Measurements from ENCODE around the gene DYRK1B.
"Not testable (repeated sequence)": the region's sequence is repeated elsewhere in the genome, so short reads cannot be mapped to it uniquely, and the experiment has no call there.

Gene DYRK1B

DNA sequence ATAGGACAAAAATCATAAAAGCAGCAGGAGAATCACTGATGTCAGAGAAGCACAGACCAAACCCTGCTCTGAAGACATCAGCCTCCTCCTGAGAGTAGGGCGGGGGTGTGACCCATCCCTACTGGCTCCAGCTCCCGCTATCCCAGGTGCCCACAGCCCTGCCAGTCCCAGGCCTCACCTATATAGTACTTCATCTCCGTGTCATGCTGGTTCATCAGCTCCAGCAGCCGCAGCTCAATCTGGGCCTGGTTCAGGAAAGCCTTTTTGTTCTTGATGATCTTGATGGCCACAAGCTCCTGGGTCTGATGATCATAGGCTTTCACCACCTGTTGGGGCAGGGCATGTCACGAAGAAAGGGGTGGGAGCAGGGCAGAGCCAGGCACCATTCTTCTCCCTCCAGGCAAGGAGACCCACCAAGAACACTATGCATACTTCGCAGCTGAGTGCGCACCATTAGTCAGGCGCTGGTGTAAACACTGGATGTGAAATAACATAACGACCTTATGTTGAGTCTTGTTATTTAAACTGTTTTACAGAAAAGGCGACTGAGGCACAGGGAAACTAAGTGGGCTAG lies 4.2 kb downstream of the DYRK1B start:
- DNase-seq: no peak

DNA sequence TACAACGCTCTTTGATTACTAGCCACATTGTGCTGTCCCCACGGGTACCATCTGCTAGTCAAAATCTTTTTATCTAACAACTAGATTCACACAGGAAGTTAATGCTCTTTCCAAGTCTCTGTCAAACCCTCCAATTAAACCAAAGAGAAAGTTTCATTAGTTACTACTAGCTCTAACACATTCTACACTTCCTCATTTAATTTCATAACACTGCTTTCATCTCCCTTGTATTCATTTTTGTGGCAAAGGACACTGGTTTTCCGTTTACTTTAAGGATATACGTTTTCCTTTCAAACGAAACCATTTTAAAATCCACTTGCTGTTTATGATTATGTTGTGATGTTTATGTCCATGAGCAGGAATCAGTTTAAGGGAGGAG lies 5.3 kb downstream of the DYRK1B start:
- DNase-seq: no peak

DNA sequence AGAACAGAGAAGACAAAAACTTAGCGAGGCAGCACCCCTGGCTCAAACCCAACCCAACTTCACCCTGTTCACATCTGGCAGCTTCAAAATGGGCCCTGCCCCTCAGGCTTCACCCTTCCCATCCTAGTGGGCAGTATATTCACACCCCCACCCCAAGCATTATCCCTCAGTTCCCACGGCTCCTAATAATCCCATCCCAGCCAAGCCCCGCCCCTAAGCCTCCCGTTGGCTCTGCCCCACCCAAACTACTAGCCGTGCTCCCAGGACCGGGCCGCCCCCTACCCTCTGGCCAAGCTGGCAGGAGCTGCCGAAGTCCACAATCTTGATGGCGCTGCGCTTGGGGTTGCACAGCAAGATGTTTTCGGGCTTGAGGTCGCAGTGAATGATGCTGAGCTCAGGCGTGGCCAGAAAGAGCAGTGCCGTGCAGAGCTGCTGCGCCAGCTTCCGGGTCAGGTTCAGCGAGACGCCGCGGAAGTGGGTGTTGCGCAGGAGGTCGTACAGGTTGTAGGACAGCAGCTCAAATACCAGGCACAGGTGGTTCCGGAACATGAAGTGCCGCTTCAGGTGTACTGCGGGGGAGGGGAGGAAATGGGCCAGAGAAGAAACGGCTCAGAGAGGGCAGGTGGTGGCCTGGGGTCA lies 5.8 kb downstream of the DYRK1B start:
- no peak for DNase-seq

DNA sequence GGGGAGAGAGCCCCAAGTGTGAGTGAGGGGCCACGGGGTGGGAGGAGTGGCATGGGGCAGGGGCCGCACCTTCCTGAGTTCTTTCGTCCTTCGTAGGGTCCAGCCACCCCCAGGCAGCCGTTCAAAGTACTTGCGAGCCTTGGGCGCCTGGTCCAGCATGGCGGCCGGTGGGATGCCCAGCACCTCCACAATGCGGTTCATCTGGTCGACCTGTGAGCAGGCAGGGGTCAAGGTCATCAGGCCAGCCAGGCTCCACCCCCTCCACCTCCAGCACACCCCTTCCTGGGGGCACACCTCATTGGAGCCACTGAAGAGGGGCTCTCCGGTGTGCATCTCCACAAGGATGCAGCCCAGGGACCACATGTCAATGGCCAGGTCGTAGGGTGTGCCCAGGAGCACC lies 6.7 kb downstream of the DYRK1B start:
- no peak for DNase-seq

DNA sequence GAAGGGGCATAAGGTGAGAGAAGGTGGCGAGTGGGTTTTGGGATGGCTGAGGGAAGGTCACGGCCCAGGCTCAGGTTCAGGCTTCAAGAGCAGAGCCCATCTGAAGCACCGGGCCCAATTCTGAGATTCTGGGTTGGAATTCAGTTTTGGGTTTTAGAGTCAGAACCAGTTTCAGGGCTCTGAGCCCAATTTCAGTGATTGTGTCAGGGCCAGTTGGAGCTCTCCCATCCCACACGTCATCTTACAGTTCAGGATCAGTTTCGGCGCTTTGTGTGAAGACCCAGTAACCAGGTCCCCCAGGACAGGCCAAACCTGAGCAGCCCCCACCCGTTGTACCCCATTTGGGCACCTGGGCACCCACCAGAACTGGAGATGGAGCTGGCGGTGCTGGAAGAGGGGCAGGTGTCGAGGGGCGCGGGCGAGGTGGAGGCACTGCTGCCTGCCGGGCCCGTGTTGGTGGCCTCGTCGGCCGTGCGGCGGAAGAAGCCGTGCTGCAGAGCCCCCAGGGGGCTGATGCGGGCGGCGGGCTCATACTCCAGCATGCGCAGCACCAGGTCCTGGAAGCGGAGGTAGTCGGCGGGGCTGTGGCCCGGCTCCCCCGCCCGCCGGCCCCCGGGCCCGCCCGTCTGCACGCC lies 7.5 kb downstream of the DYRK1B start:
- DNase-seq: no peak

DNA sequence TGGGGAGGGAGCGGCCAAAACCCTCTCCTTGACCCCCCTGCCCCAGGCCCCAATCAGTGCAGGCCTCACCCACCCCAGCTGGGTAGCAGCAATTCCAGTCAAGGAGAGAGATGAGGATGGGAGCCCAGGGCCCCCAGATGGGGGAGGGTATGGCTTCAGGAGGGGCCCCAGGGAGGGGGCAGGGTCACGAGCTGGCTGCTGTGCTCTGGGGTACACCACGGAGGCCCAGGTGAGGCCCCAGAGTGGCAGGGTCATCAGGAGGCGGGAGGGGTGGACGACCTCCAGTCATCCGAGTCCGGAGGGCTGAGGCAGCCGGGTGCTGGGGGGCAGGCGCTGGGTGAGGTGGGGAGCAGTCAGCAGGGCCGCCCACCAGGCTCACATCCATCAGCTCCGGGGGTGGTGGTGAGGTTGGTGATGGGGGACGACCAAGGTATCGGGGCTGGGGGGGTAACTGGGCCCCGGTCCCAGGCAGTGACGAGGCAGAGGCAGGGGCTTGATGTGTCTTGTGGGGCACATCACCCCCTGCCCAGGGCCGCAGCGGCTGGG lies 8.4 kb downstream of the DYRK1B start:
- DNase-seq: no peak

DNA sequence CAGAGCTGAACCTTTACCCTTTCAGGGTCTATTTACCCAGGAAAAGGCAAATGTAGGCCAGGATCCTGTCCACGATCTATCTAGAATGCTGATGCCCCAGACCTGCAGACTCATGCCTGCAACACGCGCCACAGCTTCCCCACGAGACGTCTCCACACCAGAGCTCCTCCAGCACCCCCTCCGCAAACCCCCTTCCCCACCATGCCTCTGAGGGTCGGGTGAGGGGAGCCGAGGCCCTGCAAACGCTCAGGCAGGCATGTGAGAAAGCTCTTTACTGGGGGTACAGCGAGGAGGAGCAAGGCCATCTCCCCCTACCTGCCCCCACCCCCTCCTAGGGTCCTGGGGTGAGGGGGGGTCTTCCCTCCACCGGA lies 8.9 kb downstream of the DYRK1B start:
- no peak for DNase-seq

DNA sequence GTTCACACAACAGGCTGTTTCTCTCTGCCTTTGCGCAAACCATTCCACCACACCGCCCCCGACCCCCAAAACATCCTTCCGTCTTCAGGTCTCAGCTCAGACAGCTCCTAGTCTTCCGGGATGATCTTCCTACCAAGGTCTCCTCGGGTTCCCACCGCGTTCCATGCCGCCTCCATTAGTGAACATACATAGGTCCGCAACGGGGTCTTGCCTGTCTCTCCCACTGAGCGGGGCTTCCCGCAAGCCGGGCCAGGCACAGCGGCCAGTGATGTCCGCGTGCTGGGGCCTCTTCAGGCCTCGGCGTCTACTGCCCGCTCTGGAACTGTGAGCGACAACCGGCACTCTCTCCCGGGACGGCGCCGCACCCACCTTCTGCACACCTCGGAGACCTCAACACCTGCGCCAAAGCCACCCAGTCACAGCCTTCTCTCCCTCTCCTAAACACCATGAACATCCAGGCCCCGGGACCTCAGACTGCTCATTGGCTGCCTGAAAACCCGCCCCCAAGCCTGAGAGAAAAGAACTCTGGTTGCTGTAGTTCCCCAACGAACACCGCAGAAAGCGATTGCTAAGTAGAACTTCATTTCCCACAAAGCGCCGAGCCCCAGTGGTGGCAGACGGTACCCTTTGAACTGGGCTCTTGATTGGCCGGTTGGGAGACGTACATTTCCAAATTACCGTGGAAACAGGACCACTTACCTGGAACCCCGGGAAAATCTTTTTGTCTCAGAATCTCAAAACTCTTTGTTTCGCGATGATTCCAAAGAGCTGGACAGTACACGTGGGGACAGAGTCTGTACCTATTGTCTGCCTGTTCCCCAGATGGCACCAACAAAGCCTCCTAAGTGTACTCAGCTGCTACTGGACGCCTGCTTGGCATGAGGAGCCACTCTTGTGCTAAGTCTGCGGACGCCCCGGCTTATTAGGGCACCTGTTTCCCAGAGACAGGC lies 9.5 kb downstream of the DYRK1B start:
- DNase-seq: peak; percentile 35 to 97 (median 86)

DNA sequence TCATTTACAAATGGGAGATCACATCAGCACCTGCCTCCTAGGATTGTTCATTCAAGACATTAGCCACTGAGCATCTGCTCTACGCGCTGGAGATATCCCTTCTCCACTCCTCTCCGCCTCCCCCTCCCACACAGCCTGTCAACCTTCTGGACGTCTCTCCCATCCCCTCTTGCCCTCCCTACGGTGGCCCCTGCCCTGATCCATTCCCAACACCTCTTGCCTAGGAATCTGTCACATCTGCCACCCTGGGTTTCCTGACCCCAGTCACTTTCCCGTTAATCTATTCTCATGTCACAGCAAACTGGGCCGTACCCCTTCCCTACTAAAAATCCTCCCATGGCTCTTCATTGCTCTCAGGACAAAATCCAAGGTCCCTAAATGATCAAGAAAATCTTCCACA lies 10.3 kb downstream of the DYRK1B start:
- no peak for DNase-seq

DNA sequence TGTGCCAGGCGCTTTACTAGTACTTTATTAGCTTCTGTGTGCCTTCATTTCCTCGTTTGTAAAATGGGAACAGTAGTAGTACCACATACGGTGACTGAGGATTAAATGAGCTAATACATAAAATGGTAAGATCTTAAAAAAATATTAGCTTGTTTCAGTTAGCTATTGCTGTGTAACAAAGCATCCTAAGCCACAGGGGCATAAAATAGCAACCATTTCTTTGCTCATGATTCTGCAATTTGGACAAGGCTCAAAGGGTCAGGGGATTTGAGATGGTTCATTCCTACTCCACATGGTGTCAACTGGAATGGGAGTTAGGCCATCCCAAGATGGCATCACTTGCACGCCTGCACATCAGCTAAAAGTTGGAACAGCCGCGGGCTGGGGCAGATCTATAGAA lies 13.3 kb downstream of the DYRK1B start:
- no peak for DNase-seq

DNA sequence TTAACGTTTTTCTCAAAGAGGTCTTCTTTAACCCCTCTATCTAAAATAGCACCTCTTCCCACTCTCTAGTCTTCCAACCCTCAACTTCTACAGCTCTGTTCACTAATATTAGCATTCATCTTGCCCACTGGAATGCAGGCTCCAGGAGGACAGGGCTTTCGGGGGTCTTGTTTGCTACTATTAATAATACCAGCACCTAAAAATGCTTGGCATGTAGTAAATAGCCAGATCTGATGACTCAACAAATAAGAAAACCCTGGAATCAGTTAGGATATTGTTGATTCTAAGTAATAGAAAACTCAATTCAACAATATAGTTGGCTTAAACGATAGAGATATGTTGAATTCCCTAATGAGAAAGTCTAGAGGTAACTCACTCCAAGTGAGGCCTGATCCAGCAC lies 14.2 kb downstream of the DYRK1B start:
- DNase-seq: no peak

DNA sequence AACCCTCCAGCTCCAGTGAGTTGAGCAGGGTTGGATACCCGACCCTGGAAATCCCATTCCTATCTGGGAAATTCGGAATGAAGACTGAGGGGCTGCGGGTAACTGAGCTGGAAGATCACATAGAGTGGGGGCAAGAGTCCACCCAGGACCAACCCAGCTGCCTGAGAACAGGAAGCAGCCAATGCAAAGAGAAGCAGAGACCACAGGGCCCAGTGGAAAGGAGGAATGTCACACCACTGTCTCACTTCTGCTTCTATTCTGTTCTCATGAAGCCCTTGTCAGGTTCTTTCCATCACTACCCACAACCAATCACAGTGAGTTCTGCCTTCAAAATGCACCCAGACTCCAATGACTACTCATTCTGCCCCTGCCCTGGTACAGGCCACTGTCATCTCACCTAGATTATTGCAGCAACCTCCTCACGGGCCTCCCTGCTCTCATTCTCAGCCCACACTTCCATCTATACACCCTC lies 15.3 kb downstream of the DYRK1B start:
- no peak for DNase-seq

DNA sequence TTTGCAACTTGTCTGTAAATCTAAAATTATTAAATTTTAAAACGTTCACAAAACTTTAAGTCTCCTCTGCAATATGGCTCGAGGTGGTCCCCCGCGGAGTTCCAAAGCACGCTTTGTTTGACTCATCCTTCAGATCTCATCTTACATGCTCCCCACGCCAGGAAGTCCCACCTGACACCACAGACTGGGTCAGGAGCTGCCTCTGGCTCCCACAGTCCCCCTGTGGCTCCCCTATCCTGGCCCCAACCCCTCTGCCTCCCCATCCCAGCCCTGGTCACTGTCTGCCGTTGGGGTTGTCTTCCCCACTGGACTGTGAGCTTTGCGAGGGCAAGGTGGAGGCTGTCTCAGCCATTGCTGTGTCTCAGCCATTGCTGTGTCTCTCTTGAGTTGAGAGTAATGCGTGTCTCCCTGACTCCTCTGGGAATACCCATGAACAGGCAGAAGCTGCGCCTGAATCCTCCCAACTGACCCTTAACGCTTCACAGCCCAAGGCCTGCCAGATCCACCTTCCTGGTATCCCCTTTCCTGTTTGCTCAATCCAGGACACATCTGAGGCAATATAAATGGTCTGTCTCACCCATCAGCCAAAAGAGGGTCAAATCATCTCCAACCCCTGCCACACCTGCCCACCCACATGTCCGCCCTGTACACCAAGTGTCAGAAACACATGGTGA lies 15.9 kb downstream of the DYRK1B start:
- no peak for DNase-seq

DNA sequence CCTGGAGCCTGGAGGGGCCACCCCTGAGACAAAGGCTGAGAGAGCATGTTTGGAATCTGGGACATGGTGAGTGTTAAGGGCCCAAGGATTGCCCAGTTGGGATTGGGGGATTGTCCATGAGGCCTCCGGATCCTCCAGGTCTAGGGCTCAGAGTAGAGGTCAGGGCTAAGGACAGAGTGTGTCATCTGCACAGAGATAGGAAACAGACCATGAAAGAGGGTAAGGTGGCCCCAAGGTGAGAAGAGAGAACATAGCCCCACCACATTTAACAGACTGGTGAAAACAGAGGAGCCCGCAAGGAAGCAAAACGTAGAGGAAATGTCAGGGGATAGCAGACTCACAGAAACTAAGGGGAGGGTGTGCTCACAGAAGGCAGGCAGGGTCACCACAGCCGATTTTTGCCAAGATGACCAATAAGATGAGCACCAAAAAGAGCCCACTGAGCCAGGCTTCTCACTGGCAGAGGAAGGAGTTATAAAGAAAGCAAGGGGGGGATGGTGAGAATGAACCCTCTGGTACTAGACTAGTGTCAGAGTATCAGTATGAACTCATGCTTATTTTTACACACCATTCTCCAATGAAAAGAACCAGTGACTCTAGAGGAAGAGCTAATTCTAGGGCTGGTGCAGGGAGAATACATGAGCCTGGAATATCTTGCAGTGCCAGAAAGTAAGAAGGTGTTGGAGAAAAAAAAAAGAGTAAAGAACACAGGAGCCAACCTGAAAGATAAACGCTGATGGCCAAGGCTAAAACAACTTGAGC lies 17.5 kb downstream of the DYRK1B start:
- DNase-seq: no peak

DNA sequence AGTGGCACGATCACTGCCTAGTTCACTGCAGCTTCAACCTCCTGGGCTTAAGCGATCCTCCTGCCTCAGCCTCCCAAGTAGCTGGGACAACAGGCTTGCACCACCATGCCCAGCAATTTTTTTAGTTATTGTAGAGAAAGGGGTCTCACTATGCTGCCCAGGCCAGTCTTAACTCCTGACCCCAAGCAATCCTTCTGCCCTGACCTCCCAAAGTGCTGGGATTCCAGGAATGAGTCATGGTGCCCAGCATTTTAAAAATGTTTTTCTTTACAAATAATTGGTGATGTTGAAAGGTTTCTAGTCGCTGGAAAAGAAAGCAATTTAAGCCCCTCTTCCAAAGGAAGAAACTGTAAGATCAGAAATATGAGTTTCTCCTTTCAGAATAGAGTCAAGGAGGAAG lies 19.4 kb downstream of the DYRK1B start:
- no peak for DNase-seq

DNA sequence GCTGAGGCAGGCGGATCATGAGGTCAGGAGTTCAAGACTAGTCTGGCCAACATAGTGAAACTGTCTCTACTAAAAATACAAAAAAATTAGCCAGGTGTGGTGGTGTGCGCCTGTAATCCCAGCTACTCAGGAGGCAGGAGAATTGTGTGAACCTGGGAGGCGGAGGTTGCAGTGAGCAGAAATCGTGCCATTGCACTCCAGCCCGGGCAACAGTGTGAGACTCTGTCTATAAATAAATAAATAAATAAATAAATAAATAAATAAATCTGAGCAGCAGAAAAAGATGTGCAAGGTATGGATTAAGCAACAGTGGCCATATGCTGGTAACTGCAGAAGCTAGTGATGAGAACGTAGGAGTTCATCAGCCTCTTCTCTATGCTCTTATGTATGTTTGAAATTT lies 19.9 kb downstream of the DYRK1B start:
- DNase-seq: not testable (repeated sequence)

DNA sequence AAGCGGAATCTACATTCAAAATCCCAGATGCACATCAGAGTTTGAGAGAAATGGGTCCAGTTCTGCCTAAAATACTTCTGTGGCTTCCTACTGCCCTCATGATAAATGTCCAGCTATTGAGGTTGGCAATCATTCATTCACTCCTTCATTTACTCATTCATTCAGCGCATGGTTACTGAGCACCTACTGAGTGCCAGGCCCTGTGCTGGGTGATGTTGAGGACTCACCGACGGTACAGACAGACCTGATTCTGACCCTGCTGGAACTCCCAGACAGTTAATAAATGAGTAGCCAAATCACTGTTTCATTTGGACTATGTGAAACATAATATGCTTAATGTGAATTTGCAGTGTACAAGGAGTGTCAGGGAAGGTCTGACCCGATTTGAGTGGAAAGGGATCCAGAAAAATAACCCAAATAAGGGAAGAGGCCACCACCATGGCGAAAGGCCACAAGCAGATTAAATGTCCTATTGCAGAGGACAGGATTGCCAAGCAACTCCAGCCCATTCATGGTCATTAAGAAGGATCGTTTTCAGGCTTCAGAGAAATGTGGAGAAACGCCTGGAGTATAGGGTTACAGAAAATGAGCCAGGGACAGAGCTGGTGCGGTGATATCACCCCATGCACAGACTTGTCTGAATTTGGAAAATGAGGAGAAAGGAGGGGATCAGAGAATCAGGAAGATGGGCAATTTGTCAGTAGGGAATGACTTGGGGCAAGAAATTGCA lies 20.5 kb downstream of the DYRK1B start:
- no peak for DNase-seq

DNA sequence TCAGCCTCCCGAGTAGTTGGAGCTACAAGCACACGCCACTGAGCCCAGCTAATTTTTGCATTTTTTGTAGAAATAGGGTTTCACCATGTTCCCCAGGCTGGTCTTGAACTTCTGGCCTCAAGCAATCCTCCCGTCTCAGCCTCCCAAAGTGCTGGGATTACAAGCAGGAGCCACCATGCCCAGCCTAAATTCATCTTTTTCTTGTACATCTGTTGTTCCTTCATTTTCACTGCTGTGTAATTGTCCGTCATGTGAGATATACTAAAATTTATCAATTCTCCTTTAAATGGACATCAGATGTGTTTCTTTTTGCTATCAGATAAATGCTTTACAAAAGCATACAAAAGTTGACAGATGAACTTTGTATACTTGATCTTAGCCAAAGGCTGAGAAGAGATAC lies 22.9 kb downstream of the DYRK1B start:
- no peak for DNase-seq

DNA sequence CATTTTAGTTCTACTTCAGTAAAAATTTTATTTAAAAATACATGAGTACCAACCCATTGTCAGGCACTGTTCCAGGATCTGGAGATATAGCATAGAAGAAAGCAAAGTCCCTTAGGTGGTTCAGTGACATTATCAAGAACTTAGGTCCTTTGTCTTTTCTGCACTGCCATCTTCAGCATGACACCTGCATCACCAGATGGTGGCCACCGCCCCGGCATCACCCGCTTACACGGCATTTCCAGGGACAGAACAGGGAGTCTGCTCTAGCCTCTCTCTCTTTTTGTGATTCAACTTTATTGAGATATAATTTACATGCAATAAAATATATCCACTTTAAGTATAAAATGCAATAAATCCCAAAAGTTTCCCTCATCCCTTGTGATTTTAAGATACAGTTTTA lies 23.5 kb downstream of the DYRK1B start:
- DNase-seq: no peak

DNA sequence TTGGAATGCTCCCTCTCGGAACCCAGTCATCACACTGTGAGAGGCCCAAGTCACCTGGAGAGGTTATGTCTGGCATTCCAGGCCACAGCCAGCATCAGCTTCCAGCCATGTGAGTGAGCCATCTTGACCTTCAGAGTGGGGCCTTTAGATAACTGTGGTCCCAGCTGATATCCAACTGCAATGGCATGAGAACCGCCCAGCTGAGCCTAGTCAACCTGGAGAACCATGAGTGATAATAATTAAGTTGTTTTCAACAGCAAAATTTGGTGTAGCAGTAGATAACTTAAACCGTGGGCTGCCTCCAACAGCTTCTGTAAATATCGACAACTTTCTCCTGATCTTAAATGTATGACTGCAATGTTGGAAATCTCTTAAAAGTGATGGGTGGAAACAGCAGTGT lies 24.6 kb downstream of the DYRK1B start:
- DNase-seq: no peak

DNA sequence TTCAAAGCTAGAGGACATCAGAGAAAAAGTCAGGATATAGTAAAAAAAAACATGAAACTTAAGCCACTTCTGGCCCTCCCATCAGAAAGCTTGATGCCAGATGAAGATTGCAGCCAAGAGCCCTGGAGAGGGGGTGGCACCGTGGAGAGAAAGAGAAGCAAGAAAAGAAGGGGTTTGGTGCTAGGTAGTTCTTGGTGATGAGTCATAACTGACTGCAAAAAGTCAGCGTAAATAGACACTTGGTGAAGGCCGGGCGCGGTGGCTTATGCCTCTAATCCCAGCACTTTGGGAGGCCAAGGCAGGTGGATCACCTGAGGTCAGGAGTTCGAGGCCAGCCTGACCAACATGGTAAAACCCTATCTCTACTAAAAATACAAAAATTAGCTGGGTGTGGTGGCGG lies 25.3 kb downstream of the DYRK1B start:
- DNase-seq: not testable (repeated sequence)

Data from C1 segment of cervical spinal cord (tissue), 14 donors.